H9 (cell line): ENCODE measurements around the gene CLK2. TPM values are rescaled to one million over a fixed set of nuclear protein-coding genes. Genes with fewer than 3 reads are reported as not detected.

Experiments used
- DNase-seq: peaks from one replicate; pipeline ENCODE4 v3.0.0-alpha.2; 2017
- H2AFZ ChIP-seq: one replicate; pipeline ENCODE4 v1.6.1; 2013; ENCODE audit warnings: mild to moderate bottlenecking, low read length, control low read depth, moderate library complexity
- H2AK5ac ChIP-seq: 2 replicates; pipeline ENCODE4 v1.6.1; 2013; ENCODE audit warnings: low read length, control low read depth, mixed read lengths; ENCODE audit not compliant: insufficient read length
- H2BK120ac ChIP-seq: one replicate; pipeline ENCODE4 v1.6.1; 2013; ENCODE audit warnings: low read depth, mild to moderate bottlenecking, low read length, control low read depth, inconsistent platforms; ENCODE audit not compliant: poor library complexity, severe bottlenecking
- H2BK12ac ChIP-seq: 2 replicates; pipeline ENCODE4 v1.6.1; 2013; ENCODE audit warnings: low read length, control low read depth, mixed read lengths, low read depth; ENCODE audit not compliant: insufficient read length
- H2BK15ac ChIP-seq: 2 replicates; pipeline ENCODE4 v1.6.1; 2013; ENCODE audit warnings: low read depth, low read length, control low read depth
- H2BK20ac ChIP-seq: one replicate; pipeline ENCODE4 v1.6.1; 2013; ENCODE audit warnings: low read depth, mild to moderate bottlenecking, low read length, control low read depth, inconsistent platforms; ENCODE audit not compliant: poor library complexity, severe bottlenecking
- H2BK5ac ChIP-seq: 2 replicates; pipeline ENCODE4 v1.6.1; 2013; ENCODE audit warnings: low read length, control low read depth, mixed read lengths; ENCODE audit not compliant: insufficient read length
- H3K14ac ChIP-seq: 2 replicates; pipeline ENCODE4 v1.6.1; 2013; ENCODE audit warnings: low read length, control low read depth; ENCODE audit not compliant: insufficient read depth
- H3K18ac ChIP-seq: 2 replicates; pipeline ENCODE4 v1.6.1; 2013; ENCODE audit warnings: low read depth, mild to moderate bottlenecking, mixed read lengths, low read length, control low read depth; ENCODE audit not compliant: insufficient read length
- H3K23ac ChIP-seq: 2 replicates; pipeline ENCODE4 v1.6.1; 2013; ENCODE audit warnings: low read length, control low read depth, mixed read lengths, low read depth; ENCODE audit not compliant: insufficient read length
- H3K23me2 ChIP-seq: 2 replicates; pipeline ENCODE4 v1.6.1; 2013; ENCODE audit warnings: low read depth, mild to moderate bottlenecking, mixed read lengths, low read length, control low read depth; ENCODE audit not compliant: insufficient read length, poor library complexity, severe bottlenecking
- H3K27ac ChIP-seq: 2 replicates; pipeline ENCODE4 v1.5.1; 2013; ENCODE audit warnings: low read length, control low read depth, mixed read lengths, low read depth; ENCODE audit not compliant: insufficient read length
- H3K27me3 ChIP-seq: 2 replicates; pipeline ENCODE4 v1.6.1; 2013; ENCODE audit warnings: low read length, control low read depth, inconsistent platforms; ENCODE audit not compliant: insufficient read depth
- H3K4ac ChIP-seq: 2 replicates; pipeline ENCODE4 v1.6.1; 2013; ENCODE audit warnings: low read depth, mild to moderate bottlenecking, control low read depth, inconsistent platforms, low read length, moderate library complexity
- H3K4me1 ChIP-seq: 2 replicates; pipeline ENCODE4 v1.6.1; 2013; ENCODE audit warnings: low read length, control low read depth, inconsistent platforms; ENCODE audit not compliant: insufficient read depth
- H3K4me2 ChIP-seq: 2 replicates; pipeline ENCODE4 v1.6.1; 2013; ENCODE audit warnings: low read length, control low read depth, mixed read lengths; ENCODE audit not compliant: insufficient read length, insufficient read depth
- H3K56ac ChIP-seq: 2 replicates; pipeline ENCODE4 v1.6.1; 2013; ENCODE audit warnings: low read depth, mild to moderate bottlenecking, mixed read lengths, low read length, control low read depth; ENCODE audit not compliant: insufficient read length
- H3K79me1 ChIP-seq: 2 replicates; pipeline ENCODE4 v1.6.1; 2013; ENCODE audit warnings: low read depth, mild to moderate bottlenecking, moderate library complexity, low read length, control low read depth, inconsistent platforms; ENCODE audit not compliant: insufficient read depth, poor library complexity, severe bottlenecking
- H3K79me2 ChIP-seq: 2 replicates; pipeline ENCODE4 v1.6.1; 2013; ENCODE audit warnings: low read length, control low read depth, inconsistent platforms; ENCODE audit not compliant: insufficient read depth
- H3K9ac ChIP-seq: 2 replicates; pipeline ENCODE4 v1.6.1; 2013; ENCODE audit warnings: low read length, control low read depth, mixed read lengths; ENCODE audit not compliant: insufficient read length; ENCODE audit errors: extremely low read depth
- H3K9me3 ChIP-seq: one replicate; pipeline ENCODE4 v1.6.1; 2013; ENCODE audit warnings: low read depth, low read length, inconsistent platforms; ENCODE audit not compliant: control insufficient read depth
- H3T11ph ChIP-seq: one replicate; pipeline ENCODE4 v1.6.1; 2013; ENCODE audit warnings: mild to moderate bottlenecking, low read length, control low read depth, inconsistent platforms
- H4K20me1 ChIP-seq: one replicate; pipeline ENCODE4 v1.6.1; 2013; ENCODE audit not compliant: control insufficient read depth, insufficient read length, insufficient read depth
- H4K5ac ChIP-seq: 2 replicates; pipeline ENCODE4 v1.6.1; 2013; ENCODE audit warnings: low read depth, mild to moderate bottlenecking, mixed read lengths, low read length, control low read depth; ENCODE audit not compliant: insufficient read length
- H4K8ac ChIP-seq: replicated peaks from 2 replicates; pipeline ENCODE4 v1.6.1; 2013; ENCODE audit warnings: low read length, control low read depth, mixed read lengths, low read depth; ENCODE audit not compliant: insufficient read length
- H4K91ac ChIP-seq: 2 replicates; pipeline ENCODE4 v1.6.1; 2013; ENCODE audit warnings: low read depth, mild to moderate bottlenecking, moderate library complexity, mixed read lengths, low read length, control low read depth; ENCODE audit not compliant: insufficient read length
- H3K27ac Mint-ChIP-seq, 3 experiments: 2 replicates in 2 of 3; 3 replicates in 1 of 3; pipeline ENCODE4 v1.8.0; 2020 to 2021; ENCODE audit warnings: mixed read lengths in 3 of 3, mild to moderate bottlenecking in 1 of 3, moderate library complexity in 1 of 3
- H3K27me3 Mint-ChIP-seq: 2 replicates; pipeline ENCODE4 v1.8.0; 2021; ENCODE audit warnings: low read depth, mild to moderate bottlenecking, moderate library complexity, mixed read lengths
- H3K36me3 Mint-ChIP-seq, 3 experiments: 2 replicates in 2 of 3; 3 replicates in 1 of 3; pipeline ENCODE4 v1.8.0; 2020 to 2021; ENCODE audit warnings: low read depth in 3 of 3, mixed read lengths in 3 of 3; ENCODE audit not compliant: insufficient read depth in 1 of 3
- H3K4me1 Mint-ChIP-seq, 2 experiments: 2 replicates each; pipeline ENCODE4 v1.8.0; 2020; ENCODE audit warnings: mixed read lengths in 2 of 2
- H3K4me3 Mint-ChIP-seq, 2 experiments: 2 replicates in 1 of 2; 3 replicates in 1 of 2; pipeline ENCODE4 v1.8.0; 2020 to 2021; ENCODE audit warnings: mild to moderate bottlenecking in 2 of 2, mixed read lengths in 2 of 2, moderate library complexity in 1 of 2
- H3K9me3 Mint-ChIP-seq, 2 experiments: 2 replicates in 1 of 2; 3 replicates in 1 of 2; pipeline ENCODE4 v1.8.0; 2020; ENCODE audit warnings: mild to moderate bottlenecking in 2 of 2, mixed read lengths in 2 of 2, moderate library complexity in 1 of 2
- WGBS: extraction: QIAGEN DNeasy Blood & Tissue Kit; methylation state at CpG from one replicate; pipeline ENCODE4 v1.1.7; 2013; ENCODE audit warnings: missing lambda C conversion rate, low lambda C conversion rate, mixed read lengths; ENCODE audit not compliant: insufficient read length; ENCODE audit errors: extremely low coverage; 5-methylcytosine and 5-hydroxymethylcytosine counted together
- total RNA-seq: library from RNA; stranded (reverse); gene quantifications from 2 replicates; pipeline ENCODE4 v1.2.1, GENCODE V29; 2021
- TF ChIP-seq, protein P1 (sequence below): fragments of 200-600 bp; sonication (generic); conservative IDR thresholded peaks from 3 replicates; pipeline ENCODE4 v1.8.0; 2021; ENCODE audit warnings: antibody characterized with exemption, mild to moderate bottlenecking

The CLK2 gene
- total RNA-seq, 1 experiment from 2014 or later: 77.5 TPM

GRCh38 chr1:155301342-155301841 lies 28.1 kb upstream of the CLK2 start, which contains the start of gene PKLR:
Gene PKLR, minus strand, starts transcription at chr1:155301438. Its CDS starts 43 bp downstream, at chr1:155301395.
- H3K9me3 Mint-ChIP-seq: no peaks in the 10 kb centered on the region; a peak in 1 of 5 replicates
- Histone ChIP-seq H3K9ac (no peak within 1 kb of the TSS), H2BK12ac (no peak within 1 kb of the TSS), H3K23me2 (no peaks in the 10 kb centered on the region), H3K23ac (no peak within 1 kb of the TSS), H3K56ac (no peak within 1 kb of the TSS), H3T11ph (no peak within 1 kb of the TSS), H3K27ac (no peak within 1 kb of the TSS), H4K5ac (no peak within 1 kb of the TSS), H4K20me1 (no peaks in the 10 kb centered on the region), H3K4me1 (no peaks in the 10 kb centered on the region; the same call in 1 of the 2 replicates), H3K4me2 (no peak within 1 kb of the TSS), H3K27me3 (no peaks in the 10 kb centered on the region), H2AK5ac (no peak within 1 kb of the TSS), H3K4ac (no peak within 1 kb of the TSS), H4K8ac (no peak within 1 kb of the TSS), H2BK20ac (no peak within 1 kb of the TSS), H3K9me3 (no peaks in the 10 kb centered on the region), H2BK15ac (no peak within 1 kb of the TSS), H2BK5ac (no peak within 1 kb of the TSS), H4K91ac (no peak within 1 kb of the TSS), H3K14ac (no peak within 1 kb of the TSS), H3K18ac (no peak within 1 kb of the TSS), H2BK120ac (no peak within 1 kb of the TSS), H3K79me1 (no peaks in the 10 kb centered on the region), H3K79me2 (no peaks in the 10 kb centered on the region), H2AFZ (no peak within 1 kb of the TSS)
- peaks cover 12 to 23% of the 10 kb centered on the region in 2 experiments for H3K4me1 Mint-ChIP-seq
- TF ChIP-seq, protein P1, sequence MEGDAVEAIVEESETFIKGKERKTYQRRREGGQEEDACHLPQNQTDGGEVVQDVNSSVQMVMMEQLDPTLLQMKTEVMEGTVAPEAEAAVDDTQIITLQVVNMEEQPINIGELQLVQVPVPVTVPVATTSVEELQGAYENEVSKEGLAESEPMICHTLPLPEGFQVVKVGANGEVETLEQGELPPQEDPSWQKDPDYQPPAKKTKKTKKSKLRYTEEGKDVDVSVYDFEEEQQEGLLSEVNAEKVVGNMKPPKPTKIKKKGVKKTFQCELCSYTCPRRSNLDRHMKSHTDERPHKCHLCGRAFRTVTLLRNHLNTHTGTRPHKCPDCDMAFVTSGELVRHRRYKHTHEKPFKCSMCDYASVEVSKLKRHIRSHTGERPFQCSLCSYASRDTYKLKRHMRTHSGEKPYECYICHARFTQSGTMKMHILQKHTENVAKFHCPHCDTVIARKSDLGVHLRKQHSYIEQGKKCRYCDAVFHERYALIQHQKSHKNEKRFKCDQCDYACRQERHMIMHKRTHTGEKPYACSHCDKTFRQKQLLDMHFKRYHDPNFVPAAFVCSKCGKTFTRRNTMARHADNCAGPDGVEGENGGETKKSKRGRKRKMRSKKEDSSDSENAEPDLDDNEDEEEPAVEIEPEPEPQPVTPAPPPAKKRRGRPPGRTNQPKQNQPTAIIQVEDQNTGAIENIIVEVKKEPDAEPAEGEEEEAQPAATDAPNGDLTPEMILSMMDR: no peak
- DNase-seq: no peak
- WGBS: no CpG with 5 or more reads among the region's 5 CpGs
- no peak within 1 kb of the TSS for H3K27ac Mint-ChIP-seq
- H3K4me3 Mint-ChIP-seq: no peak within 1 kb of the TSS; a peak in 1 of 5 replicates
- H3K27me3 Mint-ChIP-seq: peaks cover 2% of the 10 kb centered on the region
- no peaks in the 10 kb centered on the region for H3K36me3 Mint-ChIP-seq
